Left lung (tissue), 10 donors: Measurements from ENCODE around the gene RPL28. TPM values are rescaled to one million over a fixed set of nuclear protein-coding genes. Genes with fewer than 3 reads are reported as not detected.

ENCODE experiments used
- ATAC-seq: fragments of 200-7000 bp; cut with Tn5 transposase; one replicate; pipeline ENCODE4 v1.9.1; 2020; ENCODE audit warnings: moderate library complexity
- DNase-seq, 4 donors: peaks; one replicate each; pipeline ENCODE4 v3.0.0-alpha.2; 2013 to 2020
- H3K27ac ChIP-seq, 2 donors: fragments of 200-600 bp; sonication (generic) in 1 of 2; one replicate each; pipeline versions ENCODE4 v1.5.0 to v1.8.0; 2020 to 2021
- H3K27me3 ChIP-seq, 2 donors: fragments of 200-600 bp; sonication (generic) in 1 of 2; one replicate each; pipeline versions ENCODE4 v1.5.0 to v1.8.0; 2020 to 2021
- H3K36me3 ChIP-seq, 2 donors: fragments of 200-600 bp; sonication (generic) in 1 of 2; one replicate each; pipeline versions ENCODE4 v1.5.0 to v1.8.0; 2020 to 2021
- H3K4me1 ChIP-seq, 2 donors: fragments of 200-600 bp; one replicate each; pipeline ENCODE4 v1.8.0; 2021
- H3K4me3 ChIP-seq, 2 donors: fragments of 200-600 bp; sonication (generic) in 1 of 2; one replicate each; pipeline versions ENCODE4 v1.5.0 to v1.8.0; 2020 to 2021; ENCODE audit warnings: mild to moderate bottlenecking in 1 of 2
- H3K9me3 ChIP-seq, 2 donors: fragments of 200-600 bp; sonication (generic) in 1 of 2; one replicate each; pipeline versions ENCODE4 v1.5.0 to v1.8.0; 2020 to 2021
- CTCF ChIP-seq, 2 donors: fragments of 200-600 bp; sonication (generic) in 1 of 2; IDR thresholded peaks; one replicate each; pipeline versions ENCODE4 v1.5.0 to v1.8.0; 2021; ENCODE audit warnings: antibody characterized with exemption in 2 of 2
- intact Hi-C, 2 donors: fragments of 100-400 bp; cut with DNase I; formaldehyde crosslinking; loops; one replicate each; pipeline versions ENCODE4 v1.11.2 to v1.14.2; 2022
- polyA plus RNA-seq, 6 donors: library from polyadenylated mRNA; unstranded; fragments of 120-200 nt; gene quantifications; one replicate each; pipeline ENCODE4 v1.2.1, GENCODE V29; 2013; ENCODE audit not compliant: insufficient read length in 6 of 6
- total RNA-seq, 2 donors: library from RNA; stranded (reverse); fragmentation: NEBNext Ultra II Directional; extraction: Animal tissue kit (Norgen Biotek cat#: 25700); gene quantifications; one replicate each; pipeline ENCODE4 v1.2.1, GENCODE V29; 2021
- donor health status: DM: no; HTN: yes; CAD: no.
- donor health status: DM: no; HTN: no; CAD: no.

RPL28 gene
- total and polyA plus RNA-seq, 8 donors = 1,216 to 1,774 (median 1,434) TPM

- no peak overlapping the region for H3K4me3 ChIP-seq
- peak in 1 of 4 donors; percentile 4 for DNase-seq
- H3K4me1 ChIP-seq = no peaks in the 10 kb centered on the region
- no peak for TF ChIP-seq CTCF (IDR thresholded peaks at IDR 0.05)
- no peaks in the 10 kb centered on the region for H3K9me3 ChIP-seq
- no peak for ATAC-seq
- intact Hi-C loops = no loop called here
- peaks cover 26 to 80% of the 10 kb centered on the region in 2 donors for H3K27me3 ChIP-seq
- H3K27ac ChIP-seq = no peak overlapping the region
- no peaks in the 10 kb centered on the region for H3K36me3 ChIP-seq
Observed at GRCh38 chr19:55434356-55434919, 48.7 kb downstream of the RPL28 start.

GRCh38 chr19:55435020-55435419, 49.3 kb downstream of the RPL28 start:
- ATAC-seq = no peak
- no peaks in the 10 kb centered on the region for H3K4me1 ChIP-seq
- H3K36me3 ChIP-seq = no peaks in the 10 kb centered on the region
- no peak overlapping the region for H3K27ac ChIP-seq
- H3K27me3 ChIP-seq = peaks cover 27 to 80% of the 10 kb centered on the region in 2 donors
- no peak for TF ChIP-seq CTCF (IDR thresholded peaks at IDR 0.05)
- H3K9me3 ChIP-seq = no peaks in the 10 kb centered on the region
- DNase-seq = peak in 1 of 4 donors; percentile 6
- intact Hi-C loops = no loop called here
- no peak overlapping the region for H3K4me3 ChIP-seq

- Histone ChIP-seq H3K4me3 (no peak overlapping the region), H3K4me1 (peaks cover 0 to 10% of the 10 kb centered on the region in 2 donors), H3K27ac (no peak overlapping the region), H3K9me3 (no peaks in the 10 kb centered on the region), H3K36me3 (no peaks in the 10 kb centered on the region), H3K27me3 (peaks cover 45 to 83% of the 10 kb centered on the region in 2 donors)
- intact Hi-C loops = no loop called here
- no peak for DNase-seq
- no peak for ATAC-seq
- TF ChIP-seq CTCF (IDR thresholded peaks at IDR 0.05) = no peak
Observed at GRCh38 chr19:55436847-55437246, 51.1 kb downstream of the RPL28 start.

GRCh38 chr19:55437410-55437809, 51.7 kb downstream of the RPL28 start:
- ATAC-seq (peak; percentile 97), DNase-seq (peak in 3 of 4 donors; percentile 48 to 75 (median 60))
- H3K4me3 ChIP-seq = no peak overlapping the region
- no peak for TF ChIP-seq CTCF (IDR thresholded peaks at IDR 0.05)
- H3K4me1 ChIP-seq = peaks cover 0 to 13% of the 10 kb centered on the region in 2 donors
- H3K27ac ChIP-seq = no peak overlapping the region
- H3K36me3 ChIP-seq = no peaks in the 10 kb centered on the region
- peaks cover 49 to 83% of the 10 kb centered on the region in 2 donors for H3K27me3 ChIP-seq
- no peaks in the 10 kb centered on the region for H3K9me3 ChIP-seq
- intact Hi-C loops = no loop called here

GRCh38 chr19:55439052-55439451, 53.3 kb downstream of the RPL28 start:
- Histone ChIP-seq H3K27ac (no peak overlapping the region), H3K9me3 (no peaks in the 10 kb centered on the region), H3K27me3 (peaks cover 47 to 84% of the 10 kb centered on the region in 2 donors), H3K4me1 (peaks cover 0 to 13% of the 10 kb centered on the region in 2 donors), H3K4me3 (no peak overlapping the region), H3K36me3 (no peaks in the 10 kb centered on the region)
- intact Hi-C loops = no loop called here
- ATAC-seq = no peak
- no peak for TF ChIP-seq CTCF (IDR thresholded peaks at IDR 0.05)
- no peak for DNase-seq
